H1 (cell line): ENCODE results near the gene ROBO4. TPM values are rescaled to one million over a fixed set of nuclear protein-coding genes. Genes with fewer than 3 reads are reported as not detected.

Experiments used
- GABPA ChIP-seq: IDR thresholded peaks from 2 replicates; pipeline ENCODE4 v1.6.1; 2011; ENCODE audit warnings: mild to moderate bottlenecking, low read length, moderate library complexity, borderline replicate concordance; ENCODE audit not compliant: insufficient read depth
- MAFK ChIP-seq: IDR thresholded peaks from 2 replicates; pipeline ENCODE4 v1.6.1; 2012; ENCODE audit warnings: low read depth, mild to moderate bottlenecking, improper control_type of control experiment, low read length
- PHF8 ChIP-seq: fragments of 200-600 bp; sonication (generic); conservative IDR thresholded peaks from 2 replicates; pipeline ENCODE4 v1.7.1; 2012; ENCODE audit warnings: low read depth, mild to moderate bottlenecking, inconsistent platforms, low read length, moderate library complexity
- RAD21 ChIP-seq, 2 experiments: IDR thresholded peaks in 1 of 2; conservative IDR thresholded peaks in 1 of 2; 2 replicates each; pipeline ENCODE4 v1.6.1; 2011; ENCODE audit warnings: low read depth in 2 of 2, low read length in 2 of 2, improper control_type of control experiment in 1 of 2, inconsistent platforms in 1 of 2, mild to moderate bottlenecking in 1 of 2, moderate library complexity in 1 of 2
- RBBP5 ChIP-seq: IDR thresholded peaks from 2 replicates; pipeline ENCODE4 v1.7.1; 2012; ENCODE audit warnings: low read depth, mild to moderate bottlenecking, inconsistent platforms, low read length, moderate library complexity, borderline replicate concordance
- RFX5 ChIP-seq: IDR thresholded peaks from 2 replicates; pipeline ENCODE4 v1.6.1; 2011; ENCODE audit warnings: low read depth, low read length, improper control_type of control experiment, borderline replicate concordance
- polyA plus RNA-seq, 7 experiments: library from polyadenylated mRNA; depleted of rRNA in 3 of 7; stranded (reverse) in 5 of 7; unstranded in 2 of 7; fragments of >200 nt in 5 of 7; fragments of 200-250 nt in 2 of 7; gene quantifications; 1 replicate in 5 of 7; 2 replicates in 1 of 7; 4 replicates in 1 of 7; pipeline versions ENCODE4 v1.2.1 to v1.2.3, GENCODE V29; 2011 to 2013; ENCODE audit warnings: missing spikeins in 2 of 7, mixed read lengths in 2 of 7
- total RNA-seq: library from RNA; stranded (reverse); fragmentation: NEBNext Ultra II Directional; extraction: Animal tissue kit (Norgen Biotek cat#: 25700); gene quantifications from 2 replicates; pipeline ENCODE4 v1.2.1, GENCODE V29; 2021

ROBO4 gene
- total and polyA plus RNA-seq, 2 of the 8 experiments (the other 6 are each of a cell fraction or from before 2014, with no cell fraction given) = 0.03 TPM; not detected in 1

DNA sequence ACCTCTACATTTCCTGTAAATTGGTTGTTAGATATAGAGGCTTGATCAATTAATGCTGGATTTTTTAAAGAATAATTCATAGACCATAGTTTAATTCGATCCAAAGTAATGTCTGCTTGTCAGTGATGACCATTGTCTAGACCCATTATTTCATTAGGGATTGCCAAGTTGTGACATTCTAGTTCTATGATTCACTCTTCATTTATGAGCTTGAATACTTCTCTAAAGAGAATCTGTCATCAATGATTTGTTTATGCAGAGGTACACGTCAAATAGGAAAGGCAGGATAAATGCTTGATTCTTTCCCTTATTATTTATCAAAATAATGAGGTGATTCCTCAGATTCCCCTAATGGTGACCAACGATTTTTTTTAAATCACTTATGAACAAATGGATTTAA lies 56.5 kb downstream of the ROBO4 start (continued):
- no peak for TF ChIP-seq MAFK
- TF ChIP-seq PHF8 = no peak
- TF ChIP-seq GABPA = no peak
- TF ChIP-seq RBBP5 = no peak
- TF ChIP-seq RFX5 = no peak
- no peak for TF ChIP-seq RAD21 (IDR thresholded peaks at IDR 0.05 in 1 of 2, conservative IDR thresholded peaks at IDR 0.05 in 1 of 2; ENCODE audit: low read depth in 2 of 2, low read length in 2 of 2)
